ENCODE measurements around the gene NCAN. TPM values are rescaled to one million over a fixed set of nuclear protein-coding genes. Genes with fewer than 3 reads are reported as not detected.
"Not testable (repeated sequence)": the region's sequence is repeated elsewhere in the genome, so short reads cannot be mapped to it uniquely, and the experiment has no call there.

NCAN gene
- total RNA-seq, 2 donors from 2014 or later, result not detected

- no peaks in the 10 kb centered on the region for H3K4me1 ChIP-seq
- H3K36me3 ChIP-seq, result no peaks in the 10 kb centered on the region
- no peak for DNase-seq (ENCODE audit: low spot score)
- no peak overlapping the region for H3K27ac ChIP-seq
- H3K27me3 ChIP-seq, result peaks cover 5 to 15% of the 10 kb centered on the region in 2 donors
- H3K4me3 ChIP-seq, result no peak overlapping the region
- H3K9me3 ChIP-seq, result no peaks in the 10 kb centered on the region
- no peak for TF ChIP-seq CTCF (IDR thresholded peaks at IDR 0.05)
These were observed 4.0 kb downstream of the NCAN start for GRCh38 chr19:19215792-19216191.

GRCh38 chr19:19217099-19217498 is 5.3 kb downstream of the NCAN start:
- Histone ChIP-seq H3K4me3 (no peak overlapping the region), H3K4me1 (no peaks in the 10 kb centered on the region), H3K36me3 (no peaks in the 10 kb centered on the region), H3K9me3 (no peaks in the 10 kb centered on the region), H3K27ac (no peak overlapping the region), H3K27me3 (peaks cover 0 to 7% of the 10 kb centered on the region in 2 donors)
- no peak for TF ChIP-seq CTCF (IDR thresholded peaks at IDR 0.05)
- DNase-seq (ENCODE audit: low spot score), result no peak

GRCh38 chr19:19218911-19219310 is 7.2 kb downstream of the NCAN start:
- Histone ChIP-seq H3K4me3 (no peak overlapping the region), H3K36me3 (no peaks in the 10 kb centered on the region), H3K27ac (no peak overlapping the region), H3K4me1 (no peaks in the 10 kb centered on the region), H3K27me3 (no peaks in the 10 kb centered on the region), H3K9me3 (no peaks in the 10 kb centered on the region)
- no peak for DNase-seq (ENCODE audit: low spot score)
- TF ChIP-seq CTCF (IDR thresholded peaks at IDR 0.05), result no peak

- not testable (repeated sequence) for H3K36me3 ChIP-seq; H3K9me3 ChIP-seq; DNase-seq (ENCODE audit: low spot score); H3K27me3 ChIP-seq; H3K27ac ChIP-seq; H3K4me3 ChIP-seq
- H3K4me1 ChIP-seq, result peaks cover 0 to 11% of the 10 kb centered on the region in 2 donors
These were observed 9.2 kb downstream of the NCAN start for GRCh38 chr19:19221000-19221399.

GRCh38 chr19:19223060-19223459 is 11.3 kb downstream of the NCAN start:
- peaks cover 10% of the 10 kb centered on the region in 2 donors for H3K27me3 ChIP-seq
- H3K4me3 ChIP-seq, result no peak overlapping the region
- no peak overlapping the region for H3K27ac ChIP-seq
- TF ChIP-seq CTCF (IDR thresholded peaks at IDR 0.05), result no peak
- no peak for DNase-seq (ENCODE audit: low spot score)
- H3K36me3 ChIP-seq, result no peaks in the 10 kb centered on the region
- peaks cover 0 to 11% of the 10 kb centered on the region in 2 donors for H3K4me1 ChIP-seq
- H3K9me3 ChIP-seq, result no peaks in the 10 kb centered on the region

GRCh38 chr19:19223636-19224035 is 11.9 kb downstream of the NCAN start:
- H3K27me3 ChIP-seq, result peaks cover 10% of the 10 kb centered on the region in 2 donors
- H3K4me1 ChIP-seq, result peaks cover 0 to 11% of the 10 kb centered on the region in 2 donors
- no peak overlapping the region for H3K27ac ChIP-seq
- no peak for DNase-seq (ENCODE audit: low spot score)
- no peak for TF ChIP-seq CTCF (IDR thresholded peaks at IDR 0.05)
- H3K4me3 ChIP-seq, result no peak overlapping the region
- H3K9me3 ChIP-seq, result no peaks in the 10 kb centered on the region
- no peaks in the 10 kb centered on the region for H3K36me3 ChIP-seq
